ENCODE results near the gene DEPDC4. TPM values are rescaled to one million over a fixed set of nuclear protein-coding genes. Genes with fewer than 3 reads are reported as not detected.

The DEPDC4 gene
- total RNA-seq, 2 donors from 2014 or later: 4.8 to 7.3 TPM

- no peaks in the 10 kb centered on the region for H3K4me1 Mint-ChIP-seq
- 80 to 90% methylated on average over 1 of the region's 1 CpG for WGBS, 2 experiments (ENCODE audit: insufficient coverage in 1 of 2, insufficient read length in 1 of 2)
- no peaks in the 10 kb centered on the region for H3K4me1 ChIP-seq (ENCODE audit: control insufficient read depth, insufficient read depth, low read length)
Measured at GRCh38 chr12:100239589-100239988, 27.3 kb downstream of the DEPDC4 start.

GRCh38 chr12:100238801-100239200 is 28.1 kb downstream of the DEPDC4 start:
- Histone ChIP-seq H3K36me3 (ENCODE audit: control insufficient read depth, insufficient read depth, low read length) (no peaks in the 10 kb centered on the region), H3K4me1 (ENCODE audit: control insufficient read depth, insufficient read depth, low read length) (no peaks in the 10 kb centered on the region), H3K4me3 (ENCODE audit: low read length) (no peak overlapping the region), H3K27ac (ENCODE audit: low read depth, low read length) (no peak overlapping the region), H3K9ac (ENCODE audit: extremely low read depth, low read length, poor library complexity, severe bottlenecking) (no peak overlapping the region), H3K27me3 (ENCODE audit: control insufficient read depth, insufficient read depth, low read length, poor library complexity, severe bottlenecking) (no peaks in the 10 kb centered on the region), H3K9me3 (ENCODE audit: control insufficient read depth, low read length) (no peaks in the 10 kb centered on the region)
- DNase-seq: no peak
- 93 to 100% methylated on average over 2 to 3 of the region's 3 CpGs for WGBS, 2 experiments (ENCODE audit: insufficient coverage in 1 of 2, insufficient read length in 1 of 2)
- no peaks in the 10 kb centered on the region for H3K27me3 Mint-ChIP-seq (ENCODE audit: insufficient read depth)
- H3K27ac Mint-ChIP-seq: no peak overlapping the region
- H3K36me3 Mint-ChIP-seq (ENCODE audit: low read depth): peaks cover 11% of the 10 kb centered on the region
- TF ChIP-seq, protein P1, sequence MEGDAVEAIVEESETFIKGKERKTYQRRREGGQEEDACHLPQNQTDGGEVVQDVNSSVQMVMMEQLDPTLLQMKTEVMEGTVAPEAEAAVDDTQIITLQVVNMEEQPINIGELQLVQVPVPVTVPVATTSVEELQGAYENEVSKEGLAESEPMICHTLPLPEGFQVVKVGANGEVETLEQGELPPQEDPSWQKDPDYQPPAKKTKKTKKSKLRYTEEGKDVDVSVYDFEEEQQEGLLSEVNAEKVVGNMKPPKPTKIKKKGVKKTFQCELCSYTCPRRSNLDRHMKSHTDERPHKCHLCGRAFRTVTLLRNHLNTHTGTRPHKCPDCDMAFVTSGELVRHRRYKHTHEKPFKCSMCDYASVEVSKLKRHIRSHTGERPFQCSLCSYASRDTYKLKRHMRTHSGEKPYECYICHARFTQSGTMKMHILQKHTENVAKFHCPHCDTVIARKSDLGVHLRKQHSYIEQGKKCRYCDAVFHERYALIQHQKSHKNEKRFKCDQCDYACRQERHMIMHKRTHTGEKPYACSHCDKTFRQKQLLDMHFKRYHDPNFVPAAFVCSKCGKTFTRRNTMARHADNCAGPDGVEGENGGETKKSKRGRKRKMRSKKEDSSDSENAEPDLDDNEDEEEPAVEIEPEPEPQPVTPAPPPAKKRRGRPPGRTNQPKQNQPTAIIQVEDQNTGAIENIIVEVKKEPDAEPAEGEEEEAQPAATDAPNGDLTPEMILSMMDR (conservative IDR thresholded peaks at IDR 0.05): no peak
- H3K9me3 Mint-ChIP-seq: peaks cover 2% of the 10 kb centered on the region
- no peaks in the 10 kb centered on the region for H3K4me1 Mint-ChIP-seq
- no peak overlapping the region for H3K4me3 Mint-ChIP-seq

More at GRCh38 chr12:100239589-100239988, 27.3 kb downstream of the DEPDC4 start:
- Histone ChIP-seq H3K9me3 (ENCODE audit: control insufficient read depth, low read length) (no peaks in the 10 kb centered on the region), H3K36me3 (ENCODE audit: control insufficient read depth, insufficient read depth, low read length) (no peaks in the 10 kb centered on the region), H3K9ac (ENCODE audit: extremely low read depth, low read length, poor library complexity, severe bottlenecking) (no peak overlapping the region), H3K27ac (ENCODE audit: low read depth, low read length) (no peak overlapping the region), H3K4me3 (ENCODE audit: low read length) (no peak overlapping the region), H3K27me3 (ENCODE audit: control insufficient read depth, insufficient read depth, low read length, poor library complexity, severe bottlenecking) (no peaks in the 10 kb centered on the region)
- TF ChIP-seq, protein P1 (conservative IDR thresholded peaks at IDR 0.05): no peak
- H3K27ac Mint-ChIP-seq: no peak overlapping the region
- no peak overlapping the region for H3K4me3 Mint-ChIP-seq
- no peak for DNase-seq
- H3K27me3 Mint-ChIP-seq (ENCODE audit: insufficient read depth): no peaks in the 10 kb centered on the region
- H3K36me3 Mint-ChIP-seq (ENCODE audit: low read depth): peaks cover 11% of the 10 kb centered on the region
- H3K9me3 Mint-ChIP-seq: peaks cover 2% of the 10 kb centered on the region

DNA sequence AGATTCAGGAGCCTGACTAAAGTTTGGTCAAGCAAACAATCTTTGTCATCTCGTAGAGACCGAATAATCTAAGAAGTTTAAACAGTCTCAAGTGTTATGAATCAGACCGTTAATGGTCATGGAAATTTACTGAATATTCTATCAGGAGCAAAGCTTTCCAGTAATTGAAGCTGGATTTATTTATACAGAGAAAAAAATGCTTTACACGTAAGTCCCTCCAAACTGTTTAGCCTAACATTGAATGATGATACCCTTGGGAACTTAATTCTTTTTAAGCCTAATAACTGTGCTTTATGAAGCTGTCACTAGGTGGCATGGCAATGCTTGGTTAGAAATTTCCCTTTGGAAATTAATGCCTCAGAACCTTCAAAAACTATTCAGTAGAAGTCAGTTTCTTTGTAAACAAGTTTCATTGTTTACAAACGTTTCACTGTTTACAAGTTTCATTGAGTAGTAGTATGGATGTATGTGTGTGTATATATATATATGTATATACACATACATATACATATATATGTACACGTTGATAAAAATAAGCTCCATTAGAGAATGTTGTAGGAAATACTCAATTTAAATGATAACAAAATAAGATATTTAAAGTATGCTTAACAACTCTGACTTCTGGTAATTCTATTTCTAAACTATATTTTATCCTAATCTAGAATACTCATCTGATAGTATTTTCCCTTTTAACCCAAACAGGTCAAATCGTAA is 32.1 kb downstream of the DEPDC4 start:
- no peak overlapping the region for H3K9ac ChIP-seq (ENCODE audit: extremely low read depth, low read length, poor library complexity, severe bottlenecking)

More for the DNA sequence above, 32.1 kb downstream of the DEPDC4 start:
- Mint-ChIP-seq H3K4me3 (no peak overlapping the region), H3K9me3 (peaks cover 2% of the 10 kb centered on the region), H3K36me3 (ENCODE audit: low read depth) (peaks cover 11% of the 10 kb centered on the region), H3K27ac (no peak overlapping the region), H3K4me1 (no peaks in the 10 kb centered on the region), H3K27me3 (ENCODE audit: insufficient read depth) (no peaks in the 10 kb centered on the region)
- H3K36me3 ChIP-seq (ENCODE audit: control insufficient read depth, insufficient read depth, low read length): no peaks in the 10 kb centered on the region
- H3K4me3 ChIP-seq (ENCODE audit: low read length): no peak overlapping the region
- H3K4me1 ChIP-seq (ENCODE audit: control insufficient read depth, insufficient read depth, low read length): no peaks in the 10 kb centered on the region
- WGBS, 2 experiments (ENCODE audit: insufficient coverage in 1 of 2, insufficient read length in 1 of 2): 82 to 90% methylated on average over 4 to 5 of the region's 7 CpGs
- TF ChIP-seq, protein P1 (conservative IDR thresholded peaks at IDR 0.05): peak; percentile 83
- no peak overlapping the region for H3K27ac ChIP-seq (ENCODE audit: low read depth, low read length)
- H3K27me3 ChIP-seq (ENCODE audit: control insufficient read depth, insufficient read depth, low read length, poor library complexity, severe bottlenecking): no peaks in the 10 kb centered on the region
- no peaks in the 10 kb centered on the region for H3K9me3 ChIP-seq (ENCODE audit: control insufficient read depth, low read length)
- no peak for DNase-seq
